Pulmonary artery endothelial cell (primary cell): ENCODE data around the gene ARID4A. TPM values are rescaled to one million over a fixed set of nuclear protein-coding genes. Genes with fewer than 3 reads are reported as not detected.
"Not testable (repeated sequence)": the region's sequence is repeated elsewhere in the genome, so short reads cannot be mapped to it uniquely, and the experiment has no call there.

ENCODE experiments used
- DNase-seq: peaks from one replicate; pipeline ENCODE4 v3.0.0-alpha.2; 2011; ENCODE audit warnings: low read depth, low spot score
- total RNA-seq: library from RNA; depleted of rRNA; stranded (reverse); fragments of >200 nt; gene quantifications from 2 replicates; pipeline ENCODE4 v1.2.3, GENCODE V29; 2014

Gene ARID4A
- total RNA-seq, 1 donor from 2014 or later: 9.4 TPM

DNA sequence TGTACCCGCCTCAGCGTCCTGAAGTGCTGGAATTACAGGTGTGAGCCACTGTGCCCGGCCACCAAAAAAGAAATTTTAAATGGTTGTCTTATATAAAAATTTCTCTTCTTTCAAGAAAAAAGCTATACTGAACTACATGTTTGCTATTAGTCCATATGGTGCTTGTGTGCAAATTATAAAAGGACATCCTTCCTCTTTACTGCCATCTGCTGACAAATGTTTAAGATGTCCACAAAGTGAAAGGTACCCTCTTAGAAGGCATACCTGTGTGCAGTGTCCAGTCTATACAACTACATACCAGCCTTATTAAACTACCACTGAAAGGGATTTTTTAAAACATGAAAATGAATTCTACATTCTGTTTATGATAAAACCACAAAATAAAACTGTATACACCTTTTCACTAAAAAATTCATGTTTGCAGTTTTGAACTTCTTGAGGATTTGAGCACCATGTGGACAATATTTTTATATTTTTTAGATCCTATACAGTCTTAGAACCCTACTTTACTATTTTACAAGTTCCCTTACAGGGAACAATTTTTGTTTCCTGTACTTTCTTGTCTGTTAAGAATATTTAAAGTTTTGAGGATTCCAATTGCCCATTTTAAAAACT lies 64.5 kb downstream of the ARID4A start:
- DNase-seq: no peak

DNA sequence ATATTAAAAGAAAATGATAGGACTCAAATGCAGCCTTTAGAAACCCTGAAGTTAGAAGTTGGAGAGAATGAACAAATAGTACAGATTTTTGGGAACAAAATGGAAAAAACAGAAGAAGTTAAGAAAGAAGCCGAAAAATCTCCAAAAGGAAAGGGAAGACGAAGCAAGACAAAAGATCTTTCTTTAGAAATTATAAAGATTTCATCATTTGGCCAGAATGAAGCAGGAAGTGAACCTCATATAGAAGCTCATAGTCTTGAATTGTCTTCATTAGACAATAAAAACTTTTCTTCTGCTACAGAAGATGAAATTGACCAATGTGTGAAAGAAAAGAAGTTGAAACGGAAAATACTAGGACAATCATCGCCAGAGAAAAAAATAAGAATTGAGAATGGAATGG lies 66.0 kb downstream of the ARID4A start:
- DNase-seq: no peak

DNA sequence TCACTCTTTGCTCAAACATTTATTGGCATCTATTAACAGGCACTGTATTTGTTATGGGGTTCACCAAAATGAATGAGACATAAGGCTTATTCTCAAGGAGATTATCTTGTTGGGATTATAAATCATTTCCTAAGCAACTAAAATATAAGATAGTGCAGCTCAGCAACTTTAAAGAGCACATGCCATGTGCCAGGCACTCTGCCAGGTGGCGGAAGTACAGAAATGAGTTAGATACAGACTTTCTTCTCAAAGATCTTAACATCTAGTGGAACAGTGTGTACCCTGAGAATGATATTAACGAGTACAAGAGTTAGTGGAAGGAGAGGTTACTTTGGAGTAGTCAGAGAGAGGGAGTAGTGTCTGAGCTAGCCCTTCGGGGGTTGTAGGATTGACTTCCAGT lies 68.9 kb downstream of the ARID4A start:
- DNase-seq: no peak

DNA sequence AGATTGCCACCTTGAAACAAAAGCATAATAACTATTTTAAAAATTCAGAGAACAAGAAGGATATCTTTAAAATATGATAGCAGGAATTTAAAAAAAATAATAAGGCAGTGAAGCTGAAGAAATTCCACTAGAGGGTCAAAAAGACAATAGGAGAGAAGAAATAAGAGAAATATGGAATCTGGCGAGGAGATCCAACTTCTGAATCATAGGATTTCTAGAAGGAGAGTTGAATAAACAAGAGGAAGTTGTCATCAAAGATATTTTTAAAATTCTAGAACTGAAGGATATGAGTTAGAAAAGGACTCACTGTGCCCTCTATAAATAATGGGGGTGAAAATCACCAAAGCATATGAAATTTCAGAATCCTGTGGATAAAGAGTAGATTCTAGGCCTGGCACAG lies 70.6 kb downstream of the ARID4A start:
- DNase-seq: peak; percentile 20

DNA sequence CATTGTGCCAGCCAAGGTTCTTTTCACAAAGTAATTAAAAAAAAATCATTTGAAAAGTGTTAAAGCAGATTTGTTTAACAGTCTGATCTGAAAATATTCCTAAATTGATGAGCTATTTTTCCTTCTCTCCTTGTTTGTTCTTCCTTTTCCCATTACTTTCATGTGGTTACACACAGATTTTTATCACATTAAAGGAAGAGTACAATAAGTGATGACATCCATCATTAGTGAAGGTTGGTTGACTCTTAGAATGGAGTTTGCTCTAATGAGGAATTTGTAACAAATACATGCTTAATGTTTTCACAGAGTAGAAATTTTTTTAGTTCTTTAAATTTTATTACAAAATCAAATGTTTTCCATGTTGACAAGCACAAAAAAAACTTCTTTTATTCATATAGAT lies 78.4 kb downstream of the ARID4A start:
- DNase-seq: no peak

DNA sequence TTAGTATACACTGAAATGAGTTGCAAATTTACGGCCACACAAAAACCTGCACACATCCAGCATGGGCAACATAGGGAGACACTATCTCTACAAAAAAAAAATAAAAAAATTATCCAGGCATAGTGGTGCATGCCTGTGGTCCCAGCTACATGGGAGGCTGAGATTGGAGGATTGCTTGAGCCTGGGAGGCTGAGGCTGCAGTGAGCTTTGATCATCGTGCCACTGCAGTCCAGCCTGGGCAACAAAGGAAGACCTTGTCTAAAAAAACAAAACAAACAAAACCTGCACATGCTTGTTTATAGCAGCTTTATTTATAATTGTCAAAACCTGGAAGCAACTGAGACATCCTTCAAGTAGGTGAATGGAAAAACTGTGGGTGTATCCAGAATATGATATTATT lies 92.5 kb downstream of the ARID4A start:
- DNase-seq: no peak

DNA sequence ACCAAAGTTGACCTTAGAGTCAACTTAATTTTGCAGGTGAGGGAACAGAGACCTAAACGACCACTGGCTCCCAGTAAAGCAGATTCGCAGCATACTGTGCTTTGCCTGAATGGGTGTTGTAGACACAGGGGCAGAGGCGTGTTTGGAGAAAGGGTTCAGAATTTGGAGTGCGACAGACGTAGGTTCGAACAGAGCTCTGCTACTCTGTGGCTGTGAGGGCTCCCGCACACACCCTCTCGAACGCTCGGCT lies 97.1 kb downstream of the ARID4A start:
- no peak for DNase-seq

DNA sequence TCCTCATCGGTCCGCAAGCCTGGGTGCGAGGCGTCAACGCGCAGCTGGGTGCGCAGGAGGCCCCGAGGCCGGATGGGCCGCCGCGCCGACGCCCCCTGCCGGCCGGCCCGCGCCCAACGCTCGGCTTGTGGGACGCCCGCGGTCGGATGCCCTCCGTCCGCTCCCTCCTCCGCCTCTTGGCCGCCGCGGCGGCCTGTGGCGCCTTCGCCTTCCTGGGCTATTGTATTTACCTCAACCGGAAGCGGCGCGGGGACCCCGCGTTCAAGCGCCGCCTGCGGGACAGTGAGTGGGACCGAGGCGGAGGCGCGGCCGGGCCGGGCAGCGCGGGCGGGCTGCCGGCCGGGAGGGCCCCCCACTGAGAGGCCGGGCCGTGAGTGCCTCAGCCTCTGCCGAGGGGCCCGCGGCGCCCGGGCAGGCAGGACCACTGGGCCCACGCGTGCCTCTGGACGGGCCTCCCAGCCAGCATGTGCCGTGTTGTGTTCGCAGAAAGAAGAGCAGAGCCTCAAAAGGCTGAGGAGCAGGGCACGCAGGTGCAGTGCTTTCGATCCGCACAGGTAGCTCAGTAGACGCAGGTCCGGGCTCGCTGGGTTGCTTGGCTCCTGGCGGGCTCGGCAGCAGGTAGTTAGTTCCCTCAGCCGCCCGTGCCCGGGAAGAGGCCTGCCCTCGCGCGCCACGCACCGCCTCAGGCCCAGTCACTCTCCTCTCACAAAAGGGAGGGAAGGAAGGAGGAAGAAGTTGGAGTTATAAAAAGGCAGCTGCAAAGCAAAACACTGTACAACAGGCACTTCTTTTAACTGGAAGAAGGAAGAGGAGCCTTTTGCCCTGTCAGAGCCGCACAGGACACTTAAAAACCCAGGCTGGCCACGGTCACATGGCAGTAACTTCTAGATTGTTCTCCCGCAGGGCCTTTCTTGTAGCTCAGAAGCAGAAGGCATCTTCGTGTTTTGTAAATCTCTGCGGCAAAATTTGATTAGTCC lies 97.7 kb downstream of the ARID4A start, which contains the start of gene TOMM20L:
Gene TOMM20L, plus strand, starts transcription at position 119 of the 977 bp plus-strand sequence. Its CDS starts 28 bp downstream, at position 147.
- DNase-seq: no peak

DNA sequence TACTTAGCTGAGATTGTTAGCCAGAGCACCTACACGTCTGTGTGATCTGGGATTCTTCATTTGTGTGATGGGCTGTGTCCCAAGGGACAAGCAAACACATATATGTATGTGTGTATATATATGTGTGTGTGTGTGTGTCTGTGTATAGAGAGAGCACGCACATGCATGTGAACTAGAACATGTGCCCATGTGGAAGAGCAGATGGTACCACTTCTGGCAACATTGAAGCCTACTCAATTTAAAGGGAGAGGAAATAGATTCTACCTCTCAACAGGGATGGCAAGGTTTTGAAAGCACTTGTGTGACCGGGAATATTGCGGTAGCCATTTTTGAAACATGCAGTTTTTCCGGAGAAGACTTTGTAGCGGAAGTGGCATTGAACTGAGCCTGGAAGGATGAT lies 98.8 kb downstream of the ARID4A start:
- no peak for DNase-seq

DNA sequence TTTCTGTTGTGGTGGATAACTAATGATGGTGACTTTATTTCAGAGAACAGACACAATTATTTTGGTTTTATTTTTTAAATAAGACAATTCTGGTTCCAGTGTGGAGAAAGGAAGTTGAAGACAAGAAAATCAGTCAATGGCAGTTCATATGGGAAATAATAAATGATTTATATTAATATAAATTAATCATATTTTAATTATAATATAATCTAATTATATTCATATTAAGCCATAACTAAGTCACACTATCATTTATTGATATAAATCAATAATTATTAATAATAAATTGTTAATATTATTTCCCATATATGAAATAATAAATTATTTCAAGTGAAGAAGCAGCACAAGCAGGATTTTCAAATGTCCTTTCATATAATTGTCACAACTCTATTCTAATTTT lies 100.1 kb downstream of the ARID4A start:
- DNase-seq: no peak

DNA sequence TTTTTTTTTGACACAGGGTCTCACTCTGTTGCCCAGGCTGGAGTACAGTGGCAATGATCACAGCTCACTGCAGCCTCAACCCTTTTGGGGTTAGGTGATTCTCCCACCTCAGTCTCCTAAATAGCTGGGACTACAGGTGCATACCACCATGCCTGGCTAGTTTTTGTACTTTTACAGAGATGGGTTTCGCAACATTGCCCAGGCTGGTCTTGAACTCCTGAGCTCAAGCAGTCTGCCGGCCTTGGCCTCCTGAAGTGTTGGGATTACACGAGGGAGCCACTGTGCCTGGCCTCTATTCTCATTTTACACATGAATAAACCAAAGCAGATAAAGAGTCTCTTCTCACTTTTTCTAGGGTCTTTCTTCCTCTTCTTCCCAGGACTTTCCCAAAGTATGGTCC lies 100.5 kb downstream of the ARID4A start:
- DNase-seq: no peak

DNA sequence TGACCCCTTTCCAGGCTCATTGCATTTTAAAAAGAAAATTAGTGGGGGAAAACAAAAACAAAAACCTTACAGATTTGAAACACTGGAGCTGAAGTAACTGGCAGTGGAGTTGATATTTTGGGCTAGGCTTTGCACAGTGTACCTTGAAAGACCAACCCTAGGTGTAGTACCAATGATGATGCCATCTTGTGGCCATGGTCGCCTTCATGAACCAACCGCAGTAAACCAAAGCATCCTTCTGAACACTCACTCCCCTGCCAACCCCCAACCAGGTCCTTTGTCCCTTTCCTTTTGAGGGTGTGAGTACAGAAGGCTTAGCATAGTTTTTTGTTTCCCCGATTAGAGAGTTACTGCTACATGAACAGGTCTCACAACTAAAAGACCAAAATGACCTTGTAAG lies 103.2 kb downstream of the ARID4A start:
- DNase-seq: no peak

DNA sequence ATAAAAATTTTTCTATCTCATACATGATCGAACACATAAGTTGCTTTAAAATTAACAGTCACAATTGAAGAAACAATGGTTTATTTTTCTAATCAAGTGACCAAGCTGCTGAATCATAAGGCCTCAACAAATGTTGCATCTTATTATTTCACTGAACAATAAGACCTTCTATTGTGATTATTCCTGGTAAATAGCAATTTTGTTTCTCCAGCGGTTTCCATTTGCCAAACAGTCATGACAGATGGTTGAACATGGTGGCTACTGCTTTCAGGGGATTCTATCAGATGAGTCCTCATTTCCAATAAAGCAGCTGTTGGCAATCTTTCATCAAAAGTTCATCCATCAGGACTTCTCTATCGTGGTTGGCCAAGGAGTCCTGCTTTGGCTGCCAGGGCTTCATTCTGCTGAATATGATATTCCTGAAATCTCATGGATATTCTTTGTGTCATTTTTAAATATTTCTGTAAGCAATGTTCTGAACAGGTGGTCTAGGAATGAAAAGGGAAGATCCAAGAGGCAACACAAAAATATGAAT lies 110.4 kb downstream of the ARID4A start:
- no peak for DNase-seq

DNA sequence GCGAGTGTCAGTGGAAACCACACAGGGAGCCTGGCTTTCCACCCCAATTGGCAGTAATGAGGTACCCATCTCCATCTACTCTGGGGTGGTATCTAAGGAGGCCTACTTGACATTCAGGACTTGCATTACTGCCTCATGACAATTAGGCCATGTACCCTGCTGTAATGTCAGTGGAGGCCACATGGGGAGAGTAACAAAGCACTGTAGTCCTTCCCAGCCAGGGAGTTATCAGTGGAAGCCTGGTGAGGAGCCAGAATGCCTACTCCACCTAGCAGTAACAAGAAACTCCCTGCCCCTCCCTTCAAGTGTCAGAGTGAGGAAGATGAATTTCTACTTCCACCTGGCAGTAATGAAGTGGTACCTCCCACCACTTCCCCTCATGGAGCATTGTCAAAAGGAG lies 116.5 kb downstream of the ARID4A start:
- no peak for DNase-seq

DNA sequence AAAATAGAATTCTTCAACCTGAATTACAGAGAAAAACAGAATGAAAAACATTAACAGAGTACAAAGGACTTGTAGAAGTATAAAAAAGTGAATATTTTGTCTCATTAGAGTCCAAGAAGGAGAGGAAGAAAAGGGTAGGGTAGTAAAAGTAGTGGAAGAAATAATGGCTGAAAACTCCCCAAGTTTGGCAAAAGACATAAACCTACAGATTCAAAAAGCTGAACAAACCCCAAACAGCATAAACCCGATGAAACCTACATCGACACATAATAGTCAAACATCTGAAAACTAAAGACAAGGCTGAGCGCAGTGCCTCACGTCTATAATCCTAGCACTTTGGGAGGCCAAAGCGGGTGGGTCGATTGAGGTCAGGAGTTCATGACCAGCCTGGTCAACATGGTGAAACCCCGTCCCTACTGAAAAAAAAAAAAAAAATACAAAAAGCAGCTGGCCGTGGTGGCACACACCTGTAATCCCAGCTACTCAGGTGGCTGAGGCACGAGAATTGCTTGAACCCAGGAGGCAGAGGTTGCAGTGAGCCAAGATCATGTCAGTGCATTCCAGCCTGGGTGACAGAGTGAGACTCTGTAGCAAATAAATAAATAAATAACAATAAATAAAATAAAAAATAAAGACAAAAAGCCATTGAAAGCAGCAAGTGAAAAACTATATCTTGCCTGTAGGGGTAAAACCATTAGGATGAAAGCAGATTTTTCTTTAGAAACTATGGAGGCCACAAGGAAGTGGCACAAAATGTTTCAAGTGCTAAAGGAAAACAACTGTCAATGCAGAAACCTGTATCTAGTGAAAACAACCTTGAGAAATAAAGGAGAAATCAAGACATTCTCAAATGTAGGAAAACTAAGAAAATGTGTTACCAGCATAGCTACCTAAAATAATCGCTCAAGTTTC lies 117.5 kb downstream of the ARID4A start:
- DNase-seq: no peak

DNA sequence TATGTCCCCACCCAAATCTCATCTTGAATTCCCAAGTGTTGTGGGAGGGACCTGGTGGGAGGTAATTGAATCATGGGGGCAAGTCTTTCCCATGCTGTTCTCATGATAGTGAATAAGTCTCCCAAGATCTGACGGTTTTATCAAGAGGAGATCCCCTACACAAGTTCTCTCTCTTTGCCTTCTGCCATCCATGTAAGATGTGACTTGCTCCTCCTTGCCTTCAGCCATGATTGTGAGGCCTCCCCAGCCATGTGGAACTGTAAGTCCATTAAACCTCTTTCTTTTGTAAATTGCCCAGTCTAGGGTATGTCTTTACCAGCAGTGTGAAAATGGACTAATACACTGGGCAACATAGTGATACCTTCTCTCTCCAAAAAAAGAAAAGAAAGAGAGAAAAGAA lies 118.6 kb downstream of the ARID4A start:
- not testable (repeated sequence) for DNase-seq

Other genes starting within 250 kb of the ARID4A start
- gene ARMH4, start 146.3 kb upstream of the ARID4A start, total RNA-seq: 1.5 and 2.1 TPM in 2 replicates
- gene ACTR10, start 98.4 kb upstream of the ARID4A start, total RNA-seq: 40.3 and 44.7 TPM in 2 replicates
- gene PSMA3, start 53.7 kb upstream of the ARID4A start, total RNA-seq: 166 and 208 TPM in 2 replicates
- not detected in 2 replicates for gene TOMM20L, start 97.4 kb downstream of the ARID4A start, total RNA-seq
- gene TIMM9, start 129.0 kb downstream of the ARID4A start, total RNA-seq: 18.5 and 22.1 TPM in 2 replicates
- gene KIAA0586, start 129.2 kb downstream of the ARID4A start, total RNA-seq: 19.3 and 27.8 TPM in 2 replicates